Fibroblast of skin of left biceps (primary cell): ENCODE results near the gene ROCK2.

ENCODE experiments used
- DNase-seq, 2 experiments: peaks; one replicate each; pipeline ENCODE4 v3.0.0-alpha.2; 2013; ENCODE audit warnings: low read depth in 2 of 2

ROCK2 gene

GRCh38 chr2:11344342-11344955 lies at the start of gene ROCK2:
ROCK2 (minus strand) TSS chr2:11344636; CDS start chr2:11344136, 500 bp downstream.
- DNase-seq, result peak; percentile 69 to 71

GRCh38 chr2:11393711-11394236 lies 49.3 kb upstream of the ROCK2 start:
- peak in 1 of 2 experiments; percentile 33 for DNase-seq

- DNase-seq, result no peak
These were observed 47.5 kb upstream of the ROCK2 start for GRCh38 chr2:11391942-11392266.

- no peak for DNase-seq
These were observed 45.9 kb upstream of the ROCK2 start for GRCh38 chr2:11390399-11390658.

GRCh38 chr2:11389551-11390398 lies 45.3 kb upstream of the ROCK2 start:
- DNase-seq, result peak; percentile 87 to 92

GRCh38 chr2:11389052-11389420 lies 44.6 kb upstream of the ROCK2 start:
- no peak for DNase-seq

GRCh38 chr2:11388262-11389051 lies 44.0 kb upstream of the ROCK2 start:
- no peak for DNase-seq

GRCh38 chr2:11387843-11388242 lies 43.4 kb upstream of the ROCK2 start:
- DNase-seq, result no peak

GRCh38 chr2:11387100-11387390 lies 42.6 kb upstream of the ROCK2 start:
- DNase-seq, result peak; percentile 62 to 65

- DNase-seq, result no peak
These were observed 41.4 kb upstream of the ROCK2 start for GRCh38 chr2:11385847-11386246.

- no peak for DNase-seq
These were observed 40.8 kb upstream of the ROCK2 start for GRCh38 chr2:11385216-11385615.

GRCh38 chr2:11379558-11379957 lies 35.1 kb upstream of the ROCK2 start:
- DNase-seq, result no peak

- DNase-seq, result no peak
These were observed 33.6 kb upstream of the ROCK2 start for GRCh38 chr2:11377928-11378545.

GRCh38 chr2:11376071-11376470 lies 31.6 kb upstream of the ROCK2 start:
- no peak for DNase-seq

GRCh38 chr2:11375689-11376027 lies 31.2 kb upstream of the ROCK2 start:
- no peak for DNase-seq

GRCh38 chr2:11375025-11375688 lies 30.7 kb upstream of the ROCK2 start:
- no peak for DNase-seq

- no peak for DNase-seq
These were observed 28.7 kb upstream of the ROCK2 start for GRCh38 chr2:11373096-11373495.

GRCh38 chr2:11371092-11371937 lies 26.9 kb upstream of the ROCK2 start:
- no peak for DNase-seq

- no peak for DNase-seq
These were observed 26.1 kb upstream of the ROCK2 start for GRCh38 chr2:11370377-11371091.

GRCh38 chr2:11368059-11368572 lies 23.7 kb upstream of the ROCK2 start:
- no peak for DNase-seq
